CD4-positive, alpha-beta T cell (primary cell): ENCODE data around the gene MYL10. TPM values are rescaled to one million over a fixed set of nuclear protein-coding genes. Genes with fewer than 3 reads are reported as not detected.

Experiments used
- ATAC-seq: fragments of 200-7000 bp; cut with Tn5 transposase; one replicate; pipeline ENCODE4 v1.10.0; 2022; ENCODE audit warnings: mild to moderate bottlenecking; ENCODE audit not compliant: poor library complexity
- CTCF ChIA-PET: fragments of 350-600 bp; sonication (Branson Sonifier 250); formaldehyde crosslinking; loops from one replicate; lab custom pipeline; 2021; ENCODE audit warnings: antibody characterized with exemption, inconsistent platforms; lab: Charles Lee
- POLR2A ChIA-PET: fragments of 350-600 bp; sonication (Branson Sonifier 250); formaldehyde crosslinking; loops from one replicate; lab custom pipeline; 2021; ENCODE audit warnings: antibody characterized with exemption, inconsistent platforms; lab: Charles Lee
- DNase-seq, 14 experiments: peaks; one replicate each; pipeline ENCODE4 v3.0.0-alpha.2; 2013 to 2020; ENCODE audit warnings: mixed read lengths in 2 of 14
- H3K27ac ChIP-seq, 2 donors: one replicate each; pipeline versions ENCODE4 v1.5.1 to v1.7.0; 2013; ENCODE audit warnings: low read length in 2 of 2, low read depth in 1 of 2, mild to moderate bottlenecking in 1 of 2
- H3K27me3 ChIP-seq, 2 experiments: 1 replicate in 1 of 2; 2 replicates in 1 of 2; pipeline versions ENCODE4 v1.6.1 to v1.7.0; 2013; ENCODE audit warnings: low read length in 2 of 2, control low read depth in 1 of 2, mild to moderate bottlenecking in 1 of 2, moderate library complexity in 1 of 2; ENCODE audit not compliant: insufficient read depth in 2 of 2, control insufficient read depth in 1 of 2
- H3K36me3 ChIP-seq: one replicate; pipeline ENCODE4 v1.6.1; 2013; ENCODE audit warnings: low read length, control low read depth; ENCODE audit not compliant: insufficient read depth
- H3K4me1 ChIP-seq: one replicate; pipeline ENCODE4 v1.6.1; 2013; ENCODE audit warnings: low read length, control low read depth; ENCODE audit not compliant: insufficient read depth
- H3K4me3 ChIP-seq: one replicate; pipeline ENCODE4 v1.5.1; 2013; ENCODE audit warnings: mild to moderate bottlenecking, low read length, moderate library complexity
- H3K9me3 ChIP-seq, 2 experiments: 1 replicate in 1 of 2; 2 replicates in 1 of 2; pipeline versions ENCODE4 v1.6.1 to v1.7.0; 2013; ENCODE audit warnings: low read length in 2 of 2, mild to moderate bottlenecking in 2 of 2, control low read depth in 1 of 2, moderate library complexity in 1 of 2; ENCODE audit not compliant: control insufficient read depth in 1 of 2, insufficient read depth in 1 of 2
- H3K27ac Mint-ChIP-seq: one replicate; pipeline ENCODE4 v1.8.0; 2020; ENCODE audit warnings: mixed read lengths
- H3K27me3 Mint-ChIP-seq: one replicate; pipeline ENCODE4 v1.8.0; 2021; ENCODE audit warnings: mixed read lengths
- H3K36me3 Mint-ChIP-seq: one replicate; pipeline ENCODE4 v1.8.0; 2021; ENCODE audit warnings: low read depth, mixed read lengths
- H3K4me1 Mint-ChIP-seq: one replicate; pipeline ENCODE4 v1.8.0; 2021; ENCODE audit warnings: low read depth, mixed read lengths
- H3K4me3 Mint-ChIP-seq: one replicate; pipeline ENCODE4 v1.8.0; 2020; ENCODE audit warnings: mild to moderate bottlenecking, mixed read lengths
- H3K9me3 Mint-ChIP-seq: one replicate; pipeline ENCODE4 v1.8.0; 2020; ENCODE audit warnings: mixed read lengths
- intact Hi-C, 2 experiments: fragments of 100-400 bp; cut with DNase I in 1 of 2; cut with micrococcal nuclease in 1 of 2; formaldehyde crosslinking; loops; one replicate each; pipeline versions ENCODE4 v1.15.1 to v1.9.0; 2023 to 2025; cut with DNase I, micrococcal nuclease
- total RNA-seq, 174 experiments: library from RNA in 2 of 174; stranded (reverse) in 2 of 174; gene quantifications; one replicate each; pipeline ENCODE4 v1.2.3 and lab custom pipeline; 2021 to 2026
- TF ChIP-seq, protein P1 (sequence below): fragments of 200-600 bp; IDR thresholded peaks from one replicate; pipeline ENCODE4 v1.8.0; 2022; ENCODE audit warnings: antibody characterized with exemption, mild to moderate bottlenecking

The MYL10 gene
- total RNA-seq, 2 experiments from 2014 or later = not detected

DNA sequence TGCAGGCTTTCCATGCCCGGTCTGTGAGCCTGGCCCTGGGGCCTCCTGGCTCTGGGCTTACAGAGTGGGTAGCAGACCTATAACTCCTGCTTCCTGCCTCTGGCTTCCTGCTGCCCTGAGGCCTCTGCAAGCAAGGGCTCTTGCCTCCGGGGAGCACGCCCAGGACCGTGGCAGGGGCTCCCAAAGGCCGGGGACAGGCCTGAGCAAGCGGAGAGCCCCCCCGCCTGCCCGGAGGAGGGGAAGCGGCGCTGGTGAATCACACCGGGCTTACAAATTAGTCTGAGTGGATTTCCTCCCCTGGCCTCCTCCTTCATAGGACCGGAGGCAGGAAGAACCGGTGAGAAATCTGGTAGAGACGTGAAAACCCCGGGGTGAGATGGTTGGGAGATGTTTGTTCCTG is 1.5 kb upstream of the MYL10 start:
- no peaks in the 10 kb centered on the region for H3K4me1 Mint-ChIP-seq

DNA sequence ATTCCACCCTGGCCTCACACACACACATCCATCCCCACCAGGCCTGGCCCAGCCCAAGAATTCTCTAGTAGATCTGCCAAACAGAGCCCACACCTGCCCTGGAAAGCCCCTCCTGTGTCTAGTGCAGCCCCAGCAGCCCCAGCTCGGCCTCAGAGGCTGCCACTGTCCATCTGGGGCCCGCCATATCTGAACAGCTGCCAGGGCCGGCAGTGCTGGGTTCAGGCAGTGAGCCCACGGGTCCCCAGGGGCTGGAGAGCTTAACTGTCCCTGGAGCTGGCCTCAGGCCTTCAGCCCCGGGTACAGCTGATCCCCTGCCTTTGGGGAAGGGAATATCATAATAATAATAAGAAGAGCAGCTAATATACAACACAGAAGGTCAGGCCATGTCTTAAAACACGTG is 574 bp downstream of the MYL10 start:
- TF ChIP-seq, protein P1, sequence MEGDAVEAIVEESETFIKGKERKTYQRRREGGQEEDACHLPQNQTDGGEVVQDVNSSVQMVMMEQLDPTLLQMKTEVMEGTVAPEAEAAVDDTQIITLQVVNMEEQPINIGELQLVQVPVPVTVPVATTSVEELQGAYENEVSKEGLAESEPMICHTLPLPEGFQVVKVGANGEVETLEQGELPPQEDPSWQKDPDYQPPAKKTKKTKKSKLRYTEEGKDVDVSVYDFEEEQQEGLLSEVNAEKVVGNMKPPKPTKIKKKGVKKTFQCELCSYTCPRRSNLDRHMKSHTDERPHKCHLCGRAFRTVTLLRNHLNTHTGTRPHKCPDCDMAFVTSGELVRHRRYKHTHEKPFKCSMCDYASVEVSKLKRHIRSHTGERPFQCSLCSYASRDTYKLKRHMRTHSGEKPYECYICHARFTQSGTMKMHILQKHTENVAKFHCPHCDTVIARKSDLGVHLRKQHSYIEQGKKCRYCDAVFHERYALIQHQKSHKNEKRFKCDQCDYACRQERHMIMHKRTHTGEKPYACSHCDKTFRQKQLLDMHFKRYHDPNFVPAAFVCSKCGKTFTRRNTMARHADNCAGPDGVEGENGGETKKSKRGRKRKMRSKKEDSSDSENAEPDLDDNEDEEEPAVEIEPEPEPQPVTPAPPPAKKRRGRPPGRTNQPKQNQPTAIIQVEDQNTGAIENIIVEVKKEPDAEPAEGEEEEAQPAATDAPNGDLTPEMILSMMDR = no peak
- Histone ChIP-seq H3K27ac (no peak overlapping the region), H3K4me1 (no peaks in the 10 kb centered on the region), H3K36me3 (no peaks in the 10 kb centered on the region), H3K9me3 (peaks cover 0 to 11% of the 10 kb centered on the region in 2 experiments), H3K4me3 (no peak overlapping the region), H3K27me3 (peaks cover 5 to 8% of the 10 kb centered on the region in 2 experiments)
- Mint-ChIP-seq H3K36me3 (no peaks in the 10 kb centered on the region), H3K27ac (no peak overlapping the region), H3K27me3 (peaks cover 25% of the 10 kb centered on the region), H3K9me3 (no peaks in the 10 kb centered on the region), H3K4me1 (no peaks in the 10 kb centered on the region), H3K4me3 (no peak overlapping the region)
- ChIA-PET POLR2A (no interaction called here), CTCF (no interaction called here)
- no peak for DNase-seq
- intact Hi-C loops = no loop called here
- no peak for ATAC-seq

More for the DNA sequence above, 1.5 kb upstream of the MYL10 start:
- no peak overlapping the region for H3K4me3 ChIP-seq
- H3K36me3 ChIP-seq = no peaks in the 10 kb centered on the region
- H3K9me3 ChIP-seq = peaks cover 0 to 15% of the 10 kb centered on the region in 2 experiments
- H3K9me3 Mint-ChIP-seq = no peaks in the 10 kb centered on the region
- ChIA-PET CTCF (no interaction called here), POLR2A (no interaction called here)
- H3K36me3 Mint-ChIP-seq = no peaks in the 10 kb centered on the region
- DNase-seq = no peak
- ATAC-seq = no peak
- no peak overlapping the region for H3K4me3 Mint-ChIP-seq
- no peaks in the 10 kb centered on the region for H3K4me1 ChIP-seq
- intact Hi-C loops = no loop called here
- no peaks in the 10 kb centered on the region for H3K27me3 ChIP-seq
- H3K27ac Mint-ChIP-seq = no peak overlapping the region
- peaks cover 11% of the 10 kb centered on the region for H3K27me3 Mint-ChIP-seq
- no peak overlapping the region for H3K27ac ChIP-seq
- TF ChIP-seq, protein P1 = no peak

DNA sequence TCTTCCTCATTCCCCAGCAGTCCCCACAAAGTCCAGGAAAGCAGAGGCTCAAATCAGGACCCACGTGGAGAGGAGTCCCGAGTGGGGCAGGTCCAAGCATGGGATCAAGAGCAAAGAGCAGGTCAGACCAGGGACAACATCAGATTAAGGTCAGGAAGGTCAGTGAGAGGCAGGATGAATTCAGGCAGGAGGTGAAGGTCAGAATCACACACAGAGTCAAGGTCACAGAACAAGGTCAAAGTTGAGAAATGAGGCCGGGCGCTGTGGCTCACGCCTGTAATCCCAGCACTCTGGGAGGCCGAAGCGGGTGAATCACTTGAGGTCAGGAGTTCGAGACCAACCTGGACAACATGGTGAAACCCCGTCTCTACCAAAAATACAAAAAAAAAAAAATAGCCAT is 2.3 kb downstream of the MYL10 start:
- DNase-seq = no peak

More for the DNA sequence above, 2.3 kb downstream of the MYL10 start:
- H3K4me3 Mint-ChIP-seq = no peak overlapping the region
- no peaks in the 10 kb centered on the region for H3K9me3 Mint-ChIP-seq
- no peaks in the 10 kb centered on the region for H3K4me1 Mint-ChIP-seq
- Histone ChIP-seq H3K27ac (no peak overlapping the region), H3K4me1 (no peaks in the 10 kb centered on the region), H3K9me3 (peaks cover 0 to 6% of the 10 kb centered on the region in 2 experiments), H3K27me3 (peaks cover 5 to 8% of the 10 kb centered on the region in 2 experiments), H3K4me3 (no peak overlapping the region), H3K36me3 (no peaks in the 10 kb centered on the region)
- H3K27ac Mint-ChIP-seq = no peak overlapping the region
- no peak for ATAC-seq
- peaks cover 25% of the 10 kb centered on the region for H3K27me3 Mint-ChIP-seq
- no peaks in the 10 kb centered on the region for H3K36me3 Mint-ChIP-seq
- CTCF ChIA-PET = no interaction called here
- TF ChIP-seq, protein P1 = no peak
- POLR2A ChIA-PET = no interaction called here
- intact Hi-C loops = no loop called here
